CD14-positive monocyte (primary cell): Measurements from ENCODE around the gene PDE4B. TPM values are rescaled to one million over a fixed set of nuclear protein-coding genes. Genes with fewer than 3 reads are reported as not detected.

Experiments used
- DNase-seq, 3 donors: peaks; one replicate each; pipeline ENCODE4 v3.0.0-alpha.2; 2011 to 2022
- H2AFZ ChIP-seq: 2 replicates; pipeline ENCODE4 v1.6.0; 2012; ENCODE audit warnings: mild to moderate bottlenecking, low read depth, low read length, inconsistent platforms; ENCODE audit not compliant: insufficient read depth, poor library complexity, severe bottlenecking
- H3K27ac ChIP-seq, 2 donors: 1 replicate in 1 of 2; 2 replicates in 1 of 2; pipeline ENCODE4 v1.5.1; 2012 to 2013; ENCODE audit warnings: low read length in 2 of 2, control low read depth in 1 of 2, inconsistent platforms in 1 of 2, low read depth in 1 of 2, mild to moderate bottlenecking in 1 of 2
- H3K27me3 ChIP-seq, 2 donors: one replicate each; pipeline versions ENCODE4 v1.6.0 to v1.6.1; 2011 to 2013; ENCODE audit warnings: low read length in 2 of 2; ENCODE audit not compliant: control insufficient read depth in 2 of 2, insufficient read depth in 2 of 2
- H3K36me3 ChIP-seq, 2 donors: replicated peaks in 1 of 2; 1 replicate in 1 of 2; 2 replicates in 1 of 2; pipeline versions ENCODE4 v1.5.1 to v1.6.1; 2012 to 2013; ENCODE audit warnings: low read length in 2 of 2, control low read depth in 1 of 2, inconsistent platforms in 1 of 2, mild to moderate bottlenecking in 1 of 2; ENCODE audit not compliant: insufficient read depth in 2 of 2, control insufficient read depth in 1 of 2
- H3K4me1 ChIP-seq, 2 donors: 1 replicate in 1 of 2; 2 replicates in 1 of 2; pipeline versions ENCODE4 v1.5.1 to v1.6.1; 2012 to 2013; ENCODE audit warnings: low read length in 2 of 2, control low read depth in 1 of 2, inconsistent platforms in 1 of 2, mild to moderate bottlenecking in 1 of 2, moderate library complexity in 1 of 2; ENCODE audit not compliant: insufficient read depth in 2 of 2, control insufficient read depth in 1 of 2
- H3K4me2 ChIP-seq: replicated peaks from 2 replicates; pipeline ENCODE3; 2012; ENCODE audit warnings: low read length, moderate library complexity, mild to moderate bottlenecking; ENCODE audit not compliant: poor library complexity, severe bottlenecking; ENCODE audit errors: extremely low read depth
- H3K4me3 ChIP-seq, 3 experiments: fragments of 200-600 bp in 1 of 3; sonication (generic) in 1 of 3; replicated peaks in 1 of 3; 1 replicate in 2 of 3; 2 replicates in 1 of 3; pipeline ENCODE4 v1.5.1; 2011 to 2013; ENCODE audit warnings: low read length in 3 of 3, mild to moderate bottlenecking in 3 of 3, control low read depth in 2 of 3, low read depth in 2 of 3, inconsistent platforms in 1 of 3, moderate library complexity in 1 of 3
- H3K79me2 ChIP-seq: 2 replicates; pipeline ENCODE4 v1.6.0; 2012; ENCODE audit warnings: mild to moderate bottlenecking, control low read depth, inconsistent platforms, low read length, moderate library complexity; ENCODE audit not compliant: insufficient read depth
- H3K9ac ChIP-seq: 2 replicates; pipeline ENCODE4 v1.6.0; 2017; ENCODE audit warnings: low read length, mild to moderate bottlenecking; ENCODE audit not compliant: insufficient read depth, poor library complexity, severe bottlenecking
- H3K9me3 ChIP-seq, 2 donors: replicated peaks in 1 of 2; 1 replicate in 1 of 2; 2 replicates in 1 of 2; pipeline versions ENCODE4 v1.5.1 to v1.6.1; 2012 to 2013; ENCODE audit warnings: low read length in 2 of 2, control low read depth in 1 of 2; ENCODE audit not compliant: control insufficient read depth in 1 of 2, insufficient read depth in 1 of 2
- H4K20me1 ChIP-seq: 2 replicates; pipeline ENCODE4 v1.6.0; 2012; ENCODE audit warnings: mild to moderate bottlenecking, low read length, control low read depth, moderate library complexity; ENCODE audit not compliant: insufficient read depth
- H3K27ac Mint-ChIP-seq, 7 donors: one replicate each; pipeline ENCODE4 v1.8.0; 2020; ENCODE audit warnings: mild to moderate bottlenecking in 7 of 7, mixed read lengths in 7 of 7, moderate library complexity in 6 of 7, inconsistent platforms in 2 of 7
- H3K27me3 Mint-ChIP-seq, 3 donors: one replicate each; pipeline ENCODE4 v1.8.0; 2021 to 2022; ENCODE audit warnings: low read depth in 3 of 3, mild to moderate bottlenecking in 3 of 3, mixed read lengths in 3 of 3, moderate library complexity in 3 of 3, inconsistent platforms in 1 of 3
- H3K36me3 Mint-ChIP-seq, 2 donors: one replicate each; pipeline ENCODE4 v1.8.0; 2020; ENCODE audit warnings: mixed read lengths in 2 of 2, inconsistent platforms in 1 of 2, mild to moderate bottlenecking in 1 of 2
- H3K4me1 Mint-ChIP-seq: one replicate; pipeline ENCODE4 v1.8.0; 2020; ENCODE audit warnings: mild to moderate bottlenecking, mixed read lengths
- H3K4me3 Mint-ChIP-seq, 2 donors: one replicate each; pipeline ENCODE4 v1.8.0; 2020; ENCODE audit warnings: mild to moderate bottlenecking in 2 of 2, mixed read lengths in 2 of 2, moderate library complexity in 1 of 2
- H3K9me3 Mint-ChIP-seq, 7 donors: one replicate each; pipeline ENCODE4 v1.8.0; 2020 to 2022; ENCODE audit warnings: mixed read lengths in 7 of 7, mild to moderate bottlenecking in 6 of 7, moderate library complexity in 6 of 7, inconsistent platforms in 2 of 7
- CTCF ChIP-seq: fragments of 200-600 bp; IDR thresholded peaks from one replicate; pipeline ENCODE4 v1.8.0; 2022; ENCODE audit warnings: antibody characterized with exemption, mild to moderate bottlenecking
- WGBS: methylation state at CpG from one replicate; pipeline ENCODE4 v1.1.5; 2013; ENCODE audit warnings: missing lambda C conversion rate; ENCODE audit not compliant: insufficient coverage; 5-methylcytosine and 5-hydroxymethylcytosine counted together
- intact Hi-C, 2 donors: fragments of 100-400 bp; cut with micrococcal nuclease; formaldehyde crosslinking; loops; one replicate each; pipeline versions ENCODE4 v1.15.0 to v1.15.1; 2023
- polyA plus RNA-seq, 3 donors: library from polyadenylated mRNA; depleted of rRNA in 1 of 3; unstranded in 2 of 3; stranded (reverse) in 1 of 3; fragments of 300-500 nt in 2 of 3; fragments of >200 nt in 1 of 3; fragmentation: Illumina TruSeq in 2 of 3; gene quantifications; 1 replicate in 2 of 3; 2 replicates in 1 of 3; pipeline ENCODE4 v1.2.3, GENCODE V29; 2012 to 2021

PDE4B gene
- polyA plus RNA-seq, 3 donors: 17.2 to 52.8 (median 25.2) TPM

- Mint-ChIP-seq H3K4me3 (no peak overlapping the region), H3K27ac (peak overlapping the region in 3 of 7 donors; percentile 32 to 69 (median 44))
These were observed 473.1 kb downstream of the PDE4B start for GRCh38 chr1:66265796-66266195.

GRCh38 chr1:66266350-66266749 is 473.7 kb downstream of the PDE4B start:
- Histone ChIP-seq H3K4me3 (peak overlapping the region in 1 of 3 experiments; percentile 20), H3K4me1 (peaks cover 35 to 42% of the 10 kb centered on the region in 2 donors), H3K79me2 (no peaks in the 10 kb centered on the region), H2AFZ (peak overlapping the region; percentile 41), H4K20me1 (no peaks in the 10 kb centered on the region), H3K9ac (no peak overlapping the region), H3K36me3 (no peaks in the 10 kb centered on the region), H3K27me3 (no peaks in the 10 kb centered on the region), H3K4me2 (peak overlapping the region; percentile 17), H3K27ac (peak overlapping the region in 1 of 2 donors; percentile 71), H3K9me3 (no peaks in the 10 kb centered on the region)
- Mint-ChIP-seq H3K27me3 (peaks cover 0 to 2% (median 0%) of the 10 kb centered on the region in 3 donors), H3K36me3 (no peaks in the 10 kb centered on the region), H3K27ac (peak overlapping the region in 6 of 7 donors; percentile 19 to 84 (median 66)), H3K9me3 (peaks cover 0 to 3% (median 0%) of the 10 kb centered on the region in 7 donors), H3K4me1 (peaks cover 48% of the 10 kb centered on the region), H3K4me3 (peak overlapping the region in 1 of 2 donors; percentile 12)
- DNase-seq: no peak
- no peak for TF ChIP-seq CTCF
- intact Hi-C loops: no loop called here
- 57% methylated on average over 4 of the region's 6 CpGs for WGBS

More at GRCh38 chr1:66265796-66266195, 473.1 kb downstream of the PDE4B start:
- peaks cover 35 to 42% of the 10 kb centered on the region in 2 donors for H3K4me1 ChIP-seq
- 100% methylated on average over 1 of the region's 3 CpGs for WGBS
- Mint-ChIP-seq H3K36me3 (no peaks in the 10 kb centered on the region), H3K4me1 (peaks cover 48% of the 10 kb centered on the region), H3K9me3 (peaks cover 0 to 3% (median 0%) of the 10 kb centered on the region in 7 donors), H3K27me3 (peaks cover 0 to 2% (median 0%) of the 10 kb centered on the region in 3 donors)
- H3K27me3 ChIP-seq: no peaks in the 10 kb centered on the region
- H3K79me2 ChIP-seq: no peaks in the 10 kb centered on the region
- no peaks in the 10 kb centered on the region for H3K36me3 ChIP-seq
- H3K4me2 ChIP-seq: no peak overlapping the region
- intact Hi-C loops: no loop called here
- peak overlapping the region in 1 of 2 donors; percentile 71 for H3K27ac ChIP-seq
- no peak overlapping the region for H3K9ac ChIP-seq
- peak overlapping the region; percentile 41 for H2AFZ ChIP-seq
- no peak for TF ChIP-seq CTCF
- H3K4me3 ChIP-seq: no peak overlapping the region
- H3K9me3 ChIP-seq: no peaks in the 10 kb centered on the region
- H4K20me1 ChIP-seq: no peaks in the 10 kb centered on the region
- no peak for DNase-seq
